Trophoblast cell (in vitro differentiated cells and primary cell): ENCODE data around the gene CBFB.
A peak's percentile ranks its signal among the peaks of the same experiment; 100 is the strongest.
"Not testable (repeated sequence)": the region's sequence is repeated elsewhere in the genome, so short reads cannot be mapped to it uniquely, and the experiment has no call there.

Experiments
- DNase-seq, 2 donors: peaks; one replicate each; pipeline ENCODE4 v3.0.0-alpha.2; 2016
- H2AFZ ChIP-seq: 2 replicates; pipeline ENCODE4 v1.6.1; 2013; ENCODE audit warnings: low read length, moderate library complexity, mild to moderate bottlenecking; ENCODE audit not compliant: insufficient read depth, poor library complexity
- H2AK5ac ChIP-seq: 2 replicates; pipeline ENCODE4 v1.6.1; 2013; ENCODE audit warnings: mild to moderate bottlenecking, low read length
- H2BK120ac ChIP-seq: 2 replicates; pipeline ENCODE4 v1.6.1; 2013; ENCODE audit warnings: low read length, mild to moderate bottlenecking, moderate library complexity; ENCODE audit not compliant: insufficient read depth, poor library complexity
- H2BK12ac ChIP-seq: 2 replicates; pipeline ENCODE4 v1.6.1; 2013; ENCODE audit warnings: mild to moderate bottlenecking, low read length, moderate library complexity
- H2BK5ac ChIP-seq: 2 replicates; pipeline ENCODE4 v1.6.1; 2013; ENCODE audit warnings: low read length, low read depth, moderate library complexity, mild to moderate bottlenecking; ENCODE audit not compliant: poor library complexity
- H3K14ac ChIP-seq: 2 replicates; pipeline ENCODE4 v1.6.1; 2013; ENCODE audit warnings: mild to moderate bottlenecking, low read length
- H3K18ac ChIP-seq: 2 replicates; pipeline ENCODE4 v1.6.1; 2013; ENCODE audit warnings: mild to moderate bottlenecking, low read length
- H3K23ac ChIP-seq: 2 replicates; pipeline ENCODE4 v1.6.1; 2013; ENCODE audit warnings: low read length
- H3K27ac ChIP-seq: 2 replicates; pipeline ENCODE4 v1.5.1; 2013; ENCODE audit warnings: low read depth, mild to moderate bottlenecking, inconsistent platforms, low read length, moderate library complexity
- H3K27me3 ChIP-seq: 2 replicates; pipeline ENCODE4 v1.6.1; 2013; ENCODE audit warnings: inconsistent platforms, mild to moderate bottlenecking, low read length, moderate library complexity; ENCODE audit not compliant: insufficient read depth
- H3K36me3 ChIP-seq, 2 experiments: 1 replicate in 1 of 2; 2 replicates in 1 of 2; pipeline ENCODE4 v1.6.1; 2013; ENCODE audit warnings: low read length in 2 of 2, mild to moderate bottlenecking in 2 of 2, moderate library complexity in 1 of 2; ENCODE audit not compliant: insufficient read depth in 2 of 2, control insufficient read depth in 1 of 2
- H3K4ac ChIP-seq: 2 replicates; pipeline ENCODE4 v1.6.1; 2013; ENCODE audit warnings: low read depth, mild to moderate bottlenecking, low read length, moderate library complexity
- H3K4me1 ChIP-seq, 2 experiments: 1 replicate in 1 of 2; 2 replicates in 1 of 2; pipeline ENCODE4 v1.6.1; 2013; ENCODE audit warnings: low read length in 2 of 2, mild to moderate bottlenecking in 2 of 2, moderate library complexity in 1 of 2; ENCODE audit not compliant: insufficient read depth in 2 of 2, control insufficient read depth in 1 of 2
- H3K4me2 ChIP-seq: 2 replicates; pipeline ENCODE4 v1.6.1; 2013; ENCODE audit warnings: inconsistent platforms, mild to moderate bottlenecking, low read length, moderate library complexity
- H3K4me3 ChIP-seq: 2 replicates; pipeline ENCODE4 v1.5.1; 2013; ENCODE audit warnings: mild to moderate bottlenecking, low read depth, low read length, inconsistent platforms
- H3K79me1 ChIP-seq: one replicate; pipeline ENCODE4 v1.6.1; 2013; ENCODE audit warnings: low read length
- H3K79me2 ChIP-seq: 2 replicates; pipeline ENCODE4 v1.6.1; 2013; ENCODE audit warnings: low read length, mild to moderate bottlenecking; ENCODE audit not compliant: control insufficient read depth, insufficient read depth, poor library complexity
- H3K9ac ChIP-seq: 2 replicates; pipeline ENCODE4 v1.6.1; 2013; ENCODE audit warnings: mild to moderate bottlenecking, low read length
- H3K9me3 ChIP-seq: 2 replicates; pipeline ENCODE4 v1.6.1; 2013; ENCODE audit warnings: low read depth, mild to moderate bottlenecking, control low read depth, inconsistent platforms, low read length; ENCODE audit not compliant: insufficient read depth
- H4K12ac ChIP-seq: 2 replicates; pipeline ENCODE4 v1.6.1; 2013; ENCODE audit warnings: low read depth, mild to moderate bottlenecking, low read length, moderate library complexity
- H4K8ac ChIP-seq: 2 replicates; pipeline ENCODE4 v1.6.1; 2013; ENCODE audit warnings: low read depth, mild to moderate bottlenecking, low read length, moderate library complexity
- H4K91ac ChIP-seq: one replicate; pipeline ENCODE4 v1.6.1; 2013; ENCODE audit warnings: low read depth, mild to moderate bottlenecking, low read length, moderate library complexity
- WGBS: extraction: QIAGEN DNeasy Blood & Tissue Kit; methylation state at CpG from one replicate; pipeline ENCODE4 v1.1.7; 2013; ENCODE audit warnings: missing lambda C conversion rate; ENCODE audit not compliant: insufficient read length, insufficient coverage; ENCODE audit errors: extremely low coverage; 5-methylcytosine and 5-hydroxymethylcytosine counted together

Gene CBFB

DNA sequence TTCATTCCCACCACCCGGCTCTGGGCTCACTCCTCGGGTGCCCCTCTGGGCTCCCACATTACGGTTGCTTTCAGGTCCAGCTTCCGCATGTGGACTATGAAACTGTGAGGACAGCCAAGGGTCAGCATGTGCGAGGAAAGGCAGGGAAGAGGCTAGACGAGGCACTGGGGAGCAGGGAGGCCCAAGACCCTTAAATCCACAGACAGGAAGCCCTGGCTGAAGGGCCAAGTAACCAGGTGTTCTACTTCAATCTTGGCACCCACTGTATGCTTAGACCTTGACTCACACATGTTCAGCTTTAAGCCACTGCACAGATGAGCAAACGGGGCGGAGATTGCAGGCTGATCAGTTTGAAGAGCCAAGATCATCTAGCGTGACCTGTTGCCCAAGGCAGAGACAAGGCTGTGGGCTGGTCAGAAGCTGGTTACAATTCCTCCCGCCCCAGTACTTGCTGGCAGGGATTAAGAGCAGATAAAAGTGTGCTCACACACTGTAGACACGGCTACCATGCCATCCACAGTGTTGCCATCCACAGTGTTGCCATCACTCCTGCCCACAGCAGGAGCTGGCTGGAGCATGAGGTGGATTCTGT is 40.7 kb upstream of the CBFB start, which contains the start of gene CES4A:
Gene CES4A, plus strand, starts transcription at position 393 of the 592 bp plus-strand sequence. Its CDS starts 184 bp downstream, at position 577.
- no peaks in the 10 kb centered on the region for H3K4me1 ChIP-seq
- no peaks in the 10 kb centered on the region for H3K9me3 ChIP-seq
- H3K18ac ChIP-seq = no peak within 1 kb of the TSS
- no peak within 1 kb of the TSS for H2AK5ac ChIP-seq
- H3K9ac ChIP-seq = no peak within 1 kb of the TSS
- peak in 1 of 2 donors; percentile 26 for DNase-seq
- no peak within 1 kb of the TSS for H2BK120ac ChIP-seq
- H3K36me3 ChIP-seq = no peaks in the 10 kb centered on the region
- no peak within 1 kb of the TSS for H3K27ac ChIP-seq
- H4K12ac ChIP-seq = no peak within 1 kb of the TSS
- H4K91ac ChIP-seq = no peak within 1 kb of the TSS
- no peak within 1 kb of the TSS for H3K4ac ChIP-seq
- no peak within 1 kb of the TSS for H4K8ac ChIP-seq
- H2BK5ac ChIP-seq = no peak within 1 kb of the TSS
- no peaks in the 10 kb centered on the region for H3K79me2 ChIP-seq
- no peak within 1 kb of the TSS for H3K4me2 ChIP-seq
- no peak within 1 kb of the TSS for H3K14ac ChIP-seq
- no peaks in the 10 kb centered on the region for H3K79me1 ChIP-seq
- WGBS = no CpG with 5 or more reads among the region's 11 CpGs
- H2BK12ac ChIP-seq = no peak within 1 kb of the TSS
- no peak within 1 kb of the TSS for H3K4me3 ChIP-seq
- H3K27me3 ChIP-seq = no peaks in the 10 kb centered on the region
- H2AFZ ChIP-seq = no peak within 1 kb of the TSS
- no peak within 1 kb of the TSS for H3K23ac ChIP-seq

DNA sequence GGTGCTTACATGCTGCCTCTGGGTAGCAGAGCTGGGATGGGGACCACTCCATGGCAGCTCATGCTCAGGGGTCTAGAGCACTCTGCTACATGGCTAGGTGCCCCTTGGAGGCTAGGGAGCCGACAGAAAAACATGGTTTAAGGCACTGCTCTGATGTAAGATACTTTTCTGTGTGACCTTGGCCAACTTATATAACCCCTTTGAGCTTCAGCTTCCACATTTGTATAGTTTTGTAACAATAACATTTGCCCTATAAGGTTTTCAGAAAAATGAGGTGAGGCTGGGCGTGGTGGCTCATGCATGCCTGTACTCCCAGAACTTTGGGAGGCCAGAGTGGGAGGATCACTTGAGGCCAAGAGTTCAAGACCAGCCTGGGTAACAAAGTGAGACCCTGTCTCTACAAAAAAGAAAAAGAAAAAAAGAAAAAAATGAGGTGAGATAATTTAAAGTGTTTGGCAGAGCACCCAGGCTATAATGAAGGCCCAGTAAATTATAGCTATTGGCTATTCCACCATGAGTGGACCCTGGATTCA is 37.3 kb upstream of the CBFB start:
- Histone ChIP-seq H2BK120ac (no peak overlapping the region), H2AFZ (no peak overlapping the region), H3K36me3 (no peaks in the 10 kb centered on the region), H3K9ac (no peak overlapping the region), H3K4me3 (no peak overlapping the region), H4K12ac (no peak overlapping the region), H3K23ac (no peak overlapping the region), H3K9me3 (no peaks in the 10 kb centered on the region), H3K27me3 (no peaks in the 10 kb centered on the region), H3K79me2 (no peaks in the 10 kb centered on the region), H3K14ac (no peak overlapping the region), H3K4me1 (no peaks in the 10 kb centered on the region), H4K8ac (no peak overlapping the region), H2BK12ac (no peak overlapping the region), H3K18ac (no peak overlapping the region), H3K4me2 (no peak overlapping the region), H4K91ac (no peak overlapping the region), H3K4ac (no peak overlapping the region), H2BK5ac (no peak overlapping the region), H2AK5ac (no peak overlapping the region), H3K27ac (no peak overlapping the region), H3K79me1 (no peaks in the 10 kb centered on the region)
- DNase-seq = no peak
- no CpG with 5 or more reads among the region's 2 CpGs for WGBS

DNA sequence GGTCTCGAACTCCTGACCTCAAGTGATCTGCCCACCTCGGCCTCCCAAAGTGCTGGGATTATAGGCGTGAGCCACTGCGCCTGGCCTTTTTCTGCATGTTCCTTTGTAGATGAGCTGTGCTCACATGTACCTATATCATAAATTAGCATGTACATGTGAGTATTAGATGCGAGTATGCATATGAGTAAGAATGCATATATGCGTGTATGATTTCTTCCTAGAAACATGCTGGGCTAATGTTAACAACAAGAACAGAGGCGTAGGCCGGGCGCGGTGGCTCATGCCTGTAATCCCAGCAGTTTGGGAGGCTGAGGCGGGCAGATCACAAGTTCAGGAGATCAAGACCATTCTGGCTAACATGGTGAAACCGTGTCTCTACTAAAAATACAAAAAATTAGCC is 35.4 kb upstream of the CBFB start:
- H2AFZ ChIP-seq, H3K4me3 ChIP-seq, H2BK12ac ChIP-seq, DNase-seq, H2AK5ac ChIP-seq, H3K79me1 ChIP-seq, H3K14ac ChIP-seq, H3K23ac ChIP-seq, H4K12ac ChIP-seq, H3K4me2 ChIP-seq, H3K9ac ChIP-seq, H4K91ac ChIP-seq, H3K36me3 ChIP-seq, H2BK5ac ChIP-seq, H3K18ac ChIP-seq, H3K9me3 ChIP-seq, H3K79me2 ChIP-seq, H2BK120ac ChIP-seq, H4K8ac ChIP-seq, H3K27ac ChIP-seq, H3K4me1 ChIP-seq, H3K27me3 ChIP-seq, H3K4ac ChIP-seq: not testable (repeated sequence)
- no CpG with 5 or more reads among the region's 12 CpGs for WGBS

DNA sequence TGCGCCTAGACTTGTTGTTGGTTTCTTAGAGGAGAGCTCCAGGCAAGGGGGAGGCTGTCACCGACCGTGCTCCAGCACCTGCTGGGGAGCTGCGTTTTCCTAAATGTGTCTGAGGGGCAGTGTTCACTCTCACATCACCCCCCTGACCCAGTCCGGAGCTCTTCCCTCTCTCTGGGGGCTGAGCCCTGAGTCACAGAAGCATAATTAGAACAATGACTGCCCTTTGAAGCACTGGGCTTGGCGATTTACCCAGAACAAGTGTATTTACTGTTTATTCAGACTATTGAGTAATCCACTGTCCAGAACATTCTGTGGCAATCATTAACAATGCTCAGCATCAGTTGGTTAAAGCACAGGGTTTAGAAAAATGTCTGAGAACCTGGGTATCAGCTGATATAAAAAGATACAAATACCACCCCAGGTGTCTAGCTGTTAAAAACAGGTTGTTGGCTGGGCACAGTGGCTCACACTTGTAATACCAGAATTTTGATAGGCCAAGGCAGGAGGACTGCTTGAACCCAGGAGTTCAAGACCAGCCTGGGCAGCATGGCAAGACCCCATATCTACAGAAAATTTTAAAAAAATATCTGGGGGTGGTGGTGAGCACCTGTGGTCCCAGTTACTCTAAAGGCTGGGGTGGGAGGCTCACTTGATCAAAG is 32.5 kb upstream of the CBFB start:
- no peak overlapping the region for H3K4me2 ChIP-seq
- no peaks in the 10 kb centered on the region for H3K79me1 ChIP-seq
- no peak overlapping the region for H3K27ac ChIP-seq
- H2AK5ac ChIP-seq = no peak overlapping the region
- WGBS = no CpG with 5 or more reads among the region's 6 CpGs
- H4K8ac ChIP-seq = no peak overlapping the region
- no peak overlapping the region for H2BK12ac ChIP-seq
- peaks cover 1% of the 10 kb centered on the region for H3K9me3 ChIP-seq
- no peak overlapping the region for H2AFZ ChIP-seq
- peaks cover 10% of the 10 kb centered on the region in 2 experiments for H3K4me1 ChIP-seq
- no peak overlapping the region for H2BK5ac ChIP-seq
- H3K79me2 ChIP-seq = no peaks in the 10 kb centered on the region
- DNase-seq = no peak
- no peak overlapping the region for H4K91ac ChIP-seq
- H3K4me3 ChIP-seq = no peak overlapping the region
- no peak overlapping the region for H3K23ac ChIP-seq
- H3K9ac ChIP-seq = no peak overlapping the region
- no peak overlapping the region for H4K12ac ChIP-seq
- no peak overlapping the region for H3K4ac ChIP-seq
- H3K14ac ChIP-seq = no peak overlapping the region
- H3K36me3 ChIP-seq = no peaks in the 10 kb centered on the region
- no peak overlapping the region for H2BK120ac ChIP-seq
- H3K27me3 ChIP-seq = peaks cover 13% of the 10 kb centered on the region
- H3K18ac ChIP-seq = no peak overlapping the region
